H1 (cell line): Measurements from ENCODE around the gene SCGB1A1. TPM values are rescaled to one million over a fixed set of nuclear protein-coding genes. Genes with fewer than 3 reads are reported as not detected.

Experiments
- CTCF ChIA-PET: fragments of 300-600 bp; sonication (Branson Sonifier 250); formaldehyde crosslinking; loops from one replicate; lab custom pipeline; 2021; ENCODE audit not compliant: partially characterized antibody; lab: Charles Lee
- POLR2A ChIA-PET: fragments of 300-600 bp; sonication (Branson Sonifier 250); formaldehyde crosslinking; loops from one replicate; lab custom pipeline; 2021; ENCODE audit warnings: inconsistent platforms; ENCODE audit not compliant: partially characterized antibody; lab: Charles Lee
- DNase-seq, 2 experiments: peaks; one replicate each; pipeline versions ENCODE4 v3.0.0 to v3.0.0-alpha.2; 2010 to 2022; ENCODE audit warnings: low spot score in 2 of 2, low read depth in 1 of 2, mixed read lengths in 1 of 2
- FAIRE-seq: peaks from 2 replicates; lab custom pipeline; 2011; peaks lifted over from hg19 to GRCh38; lab: Jason Lieb, UNC
- H2AFZ ChIP-seq: 2 replicates; pipeline ENCODE4 v1.8.1; 2012; ENCODE audit warnings: low read length, inconsistent platforms
- H2AK5ac ChIP-seq: 2 replicates; pipeline ENCODE4 v1.6.1; 2013; ENCODE audit warnings: low read depth, low read length
- H2BK120ac ChIP-seq: replicated peaks from 2 replicates; pipeline ENCODE3; 2013; ENCODE audit warnings: low read depth, low read length, inconsistent platforms
- H2BK12ac ChIP-seq: 2 replicates; pipeline ENCODE4 v1.6.1; 2013; ENCODE audit warnings: low read depth, low read length
- H2BK15ac ChIP-seq: 2 replicates; pipeline ENCODE4 v1.6.1; 2013; ENCODE audit warnings: low read length
- H2BK20ac ChIP-seq: 2 replicates; pipeline ENCODE4 v1.6.1; 2013; ENCODE audit warnings: low read length
- H2BK5ac ChIP-seq: 2 replicates; pipeline ENCODE4 v1.6.1; 2013; ENCODE audit warnings: low read depth, low read length
- H3K14ac ChIP-seq: 2 replicates; pipeline ENCODE4 v1.6.1; 2013; ENCODE audit warnings: inconsistent platforms; ENCODE audit not compliant: insufficient read length
- H3K18ac ChIP-seq: 2 replicates; pipeline ENCODE4 v1.6.1; 2013; ENCODE audit warnings: low read length; ENCODE audit errors: extremely low read depth
- H3K23ac ChIP-seq: 2 replicates; pipeline ENCODE4 v1.6.1; 2013; ENCODE audit warnings: inconsistent platforms; ENCODE audit not compliant: insufficient read length
- H3K23me2 ChIP-seq: 2 replicates; pipeline ENCODE4 v1.6.1; 2013; ENCODE audit warnings: low read depth, low read length
- H3K27ac ChIP-seq: 2 replicates; pipeline ENCODE4 v1.6.1; 2011; ENCODE audit warnings: low read depth, low read length, inconsistent platforms
- H3K27me3 ChIP-seq, 4 experiments: replicated peaks in 1 of 4; 1 replicate in 1 of 4; 2 replicates in 3 of 4; pipeline versions ENCODE4 v1.6.1 to v1.8.1; 2011 to 2013; ENCODE audit warnings: low read length in 3 of 4, mild to moderate bottlenecking in 3 of 4, inconsistent platforms in 2 of 4, mixed read lengths in 2 of 4, moderate library complexity in 1 of 4; ENCODE audit not compliant: control insufficient read depth in 3 of 4, insufficient read depth in 3 of 4; ENCODE audit errors: extremely low read depth in 1 of 4
- H3K36me3 ChIP-seq, 4 experiments: 2 replicates each; pipeline versions ENCODE4 v1.6.1 to v1.8.1; 2011 to 2013; ENCODE audit warnings: mild to moderate bottlenecking in 4 of 4, low read length in 3 of 4, moderate library complexity in 2 of 4, control low read depth in 1 of 4, inconsistent platforms in 1 of 4; ENCODE audit not compliant: insufficient read depth in 4 of 4, control insufficient read depth in 2 of 4
- H3K4ac ChIP-seq: replicated peaks from 2 replicates; pipeline ENCODE3; 2013; ENCODE audit warnings: low read length, low read depth, mixed read lengths, inconsistent platforms; ENCODE audit not compliant: insufficient read length
- H3K4me1 ChIP-seq, 4 experiments: replicated peaks in 1 of 4; 1 replicate in 1 of 4; 2 replicates in 3 of 4; pipeline versions ENCODE4 v1.6.1 to v1.8.1; 2011 to 2013; ENCODE audit warnings: low read length in 3 of 4, inconsistent platforms in 2 of 4, mixed read lengths in 1 of 4; ENCODE audit not compliant: insufficient read depth in 4 of 4, control insufficient read depth in 3 of 4
- H3K4me2 ChIP-seq, 2 experiments: 2 replicates each; pipeline versions ENCODE4 v1.6.1 to v1.8.1; 2011 to 2013; ENCODE audit warnings: low read depth in 2 of 2, low read length in 2 of 2, control low read depth in 1 of 2, inconsistent platforms in 1 of 2, mild to moderate bottlenecking in 1 of 2; ENCODE audit not compliant: insufficient read depth in 1 of 2
- H3K4me3 ChIP-seq, 4 experiments: fragments of 200-600, 300-600 bp in 1 of 4; sonication (generic), shearing (Covaris generic), sonication (Bioruptor Twin) in 1 of 4; 2 replicates each; pipeline versions ENCODE4 v1.5.1 to v1.8.1; 2011 to 2016; ENCODE audit warnings: low read length in 4 of 4, low read depth in 3 of 4, control low read depth in 2 of 4, inconsistent platforms in 2 of 4, mild to moderate bottlenecking in 2 of 4, mixed read lengths in 1 of 4, moderate library complexity in 1 of 4; ENCODE audit not compliant: insufficient read depth in 2 of 4; ENCODE audit errors: extremely low read depth in 1 of 4
- H3K56ac ChIP-seq: replicated peaks from 2 replicates; pipeline ENCODE3; 2013; ENCODE audit warnings: low read depth, mild to moderate bottlenecking, mixed read lengths, low read length, inconsistent platforms; ENCODE audit not compliant: insufficient read length
- H3K79me1 ChIP-seq: 2 replicates; pipeline ENCODE4 v1.6.1; 2013; ENCODE audit warnings: low read depth, low read length, control low read depth
- H3K79me2 ChIP-seq, 2 experiments: 2 replicates each; pipeline versions ENCODE4 v1.6.1 to v1.8.1; 2012 to 2013; ENCODE audit warnings: low read length in 2 of 2, mild to moderate bottlenecking in 2 of 2, inconsistent platforms in 1 of 2; ENCODE audit not compliant: insufficient read depth in 2 of 2, control insufficient read depth in 1 of 2
- H3K9ac ChIP-seq, 4 experiments: replicated peaks in 1 of 4; 1 replicate in 1 of 4; 2 replicates in 3 of 4; pipeline versions ENCODE4 v1.6.1 to v1.8.1; 2011 to 2013; ENCODE audit warnings: low read depth in 3 of 4, low read length in 3 of 4, control low read depth in 2 of 4, mild to moderate bottlenecking in 2 of 4, moderate library complexity in 2 of 4, inconsistent platforms in 1 of 4; ENCODE audit errors: extremely low read depth in 1 of 4
- H3K9me3 ChIP-seq, 2 experiments: 2 replicates each; pipeline versions ENCODE4 v1.6.1 to v1.8.1; 2012 to 2013; ENCODE audit warnings: mild to moderate bottlenecking in 2 of 2, moderate library complexity in 2 of 2, control low read depth in 1 of 2, inconsistent platforms in 1 of 2, low read depth in 1 of 2, low read length in 1 of 2, mixed read lengths in 1 of 2; ENCODE audit not compliant: insufficient read depth in 2 of 2
- H4K20me1 ChIP-seq, 2 experiments: replicated peaks in 1 of 2; 2 replicates each; pipeline versions ENCODE3 to v1.8.1; 2011 to 2013; ENCODE audit warnings: inconsistent platforms in 2 of 2, low read length in 2 of 2, mild to moderate bottlenecking in 1 of 2; ENCODE audit not compliant: insufficient read depth in 2 of 2, control insufficient read depth in 1 of 2
- H4K5ac ChIP-seq: 2 replicates; pipeline ENCODE4 v1.6.1; 2013; ENCODE audit warnings: low read length, low read depth, mixed read lengths, inconsistent platforms; ENCODE audit not compliant: insufficient read length
- H4K8ac ChIP-seq: 2 replicates; pipeline ENCODE4 v1.8.0; 2013; ENCODE audit warnings: mild to moderate bottlenecking, moderate library complexity, low read length, inconsistent platforms; ENCODE audit not compliant: insufficient read depth; ENCODE audit errors: extremely low read depth
- H4K91ac ChIP-seq: replicated peaks from 2 replicates; pipeline ENCODE3; 2013; ENCODE audit warnings: low read length, mixed read lengths, inconsistent platforms; ENCODE audit not compliant: insufficient read length
- RNF2 ChIP-seq: fragments of 200-900, 300-1000 bp; sonication (generic); IDR thresholded peaks from 2 replicates; pipeline ENCODE4 v1.7.1; 2016; ENCODE audit warnings: borderline replicate concordance, low read depth, mild to moderate bottlenecking, antibody characterized with exemption, low read length; ENCODE audit not compliant: poor library complexity, severe bottlenecking; ENCODE audit errors: missing control alignments
- SIX5 ChIP-seq: IDR thresholded peaks from 2 replicates; pipeline ENCODE4 v1.6.1; 2011; ENCODE audit warnings: mild to moderate bottlenecking, low read depth, low read length
- SP1 ChIP-seq: IDR thresholded peaks from 2 replicates; pipeline ENCODE4 v1.6.1; 2011; ENCODE audit warnings: low read depth, low read length
- SP4 ChIP-seq: IDR thresholded peaks from 2 replicates; pipeline ENCODE4 v1.6.1; 2012; ENCODE audit warnings: low read length, inconsistent platforms
- WGBS, 2 experiments: shearing (Covaris generic) in 1 of 2; methylation state at CpG; one replicate each; pipeline versions ENCODE4 v1.1.6 to v1.1.7; 2013 to 2015; ENCODE audit warnings: low lambda C conversion rate in 2 of 2, mixed read lengths in 2 of 2, inconsistent platforms in 1 of 2, low coverage in 1 of 2, missing lambda C conversion rate in 1 of 2; ENCODE audit not compliant: insufficient replicate concordance in 2 of 2, insufficient coverage in 1 of 2, insufficient read length in 1 of 2; ENCODE audit errors: extremely low coverage in 1 of 2, missing lambda C conversion rate in 1 of 2; 5-methylcytosine and 5-hydroxymethylcytosine counted together
- polyA plus RNA-seq, 7 experiments: library from polyadenylated mRNA; depleted of rRNA in 3 of 7; stranded (reverse) in 5 of 7; unstranded in 2 of 7; fragments of >200 nt in 5 of 7; fragments of 200-250 nt in 2 of 7; gene quantifications; 1 replicate in 5 of 7; 2 replicates in 1 of 7; 4 replicates in 1 of 7; pipeline versions ENCODE4 v1.2.1 to v1.2.3, GENCODE V29; 2011 to 2013; ENCODE audit warnings: missing spikeins in 2 of 7, mixed read lengths in 2 of 7
- total RNA-seq: library from RNA; stranded (reverse); fragmentation: NEBNext Ultra II Directional; extraction: Animal tissue kit (Norgen Biotek cat#: 25700); gene quantifications from 2 replicates; pipeline ENCODE4 v1.2.1, GENCODE V29; 2021

Gene SCGB1A1
- total and polyA plus RNA-seq, 2 of the 8 experiments (the other 6 are each of a cell fraction or from before 2014, with no cell fraction given) = not detected

- H3K56ac ChIP-seq = no peak overlapping the region
- no peak overlapping the region for H3K18ac ChIP-seq
- no peaks in the 10 kb centered on the region for H3K79me1 ChIP-seq
- H3K79me2 ChIP-seq = no peaks in the 10 kb centered on the region
- no peak overlapping the region for H3K4me3 ChIP-seq
- no peak overlapping the region for H3K23ac ChIP-seq
- POLR2A ChIA-PET = no interaction called here
- H2BK12ac ChIP-seq = no peak overlapping the region
- H4K8ac ChIP-seq = no peak overlapping the region
- H2BK20ac ChIP-seq = no peak overlapping the region
- H2BK5ac ChIP-seq = no peak overlapping the region
- no peak overlapping the region for H2AK5ac ChIP-seq
- H2BK15ac ChIP-seq = no peak overlapping the region
- H3K4ac ChIP-seq = no peak overlapping the region
- H3K36me3 ChIP-seq = no peaks in the 10 kb centered on the region
- no peak overlapping the region for H2AFZ ChIP-seq
- CTCF ChIA-PET = interaction anchor here (0.6 to 1.3 kb wide), 5 partner anchors 15 to 650 kb away, joined by 3 to 5 read pairs (median 3); no protein-coding TSS in a partner anchor
- H3K4me1 ChIP-seq = no peaks in the 10 kb centered on the region
- DNase-seq = no peak
- no peak for TF ChIP-seq SP1
- TF ChIP-seq SIX5 = no peak
- TF ChIP-seq SP4 = no peak
- TF ChIP-seq RNF2 = no peak
- TF ChIP-seq, all 59 proteins: peak for 0
- Histone ChIP-seq H4K91ac (no peak overlapping the region), H4K20me1 (no peaks in the 10 kb centered on the region), H3K9me3 (no peaks in the 10 kb centered on the region), H2BK120ac (no peak overlapping the region), H3K14ac (no peak overlapping the region), H3K27ac (no peak overlapping the region), H3K27me3 (no peaks in the 10 kb centered on the region), H4K5ac (no peak overlapping the region), H3K23me2 (no peaks in the 10 kb centered on the region), H3K9ac (no peak overlapping the region), H3K4me2 (no peak overlapping the region)
- FAIRE-seq = no peak
- WGBS, 2 experiments = 90% methylated on average over 3 of the region's 3 CpGs; no CpG with 5 or more reads in 1 of the 2 experiments
Observed at GRCh38 chr11:62387381-62387780, 31.5 kb upstream of the SCGB1A1 start.
